Gastrocnemius medialis (tissue), 4 donors: Measurements from ENCODE around the gene CENPT. TPM values are rescaled to one million over a fixed set of nuclear protein-coding genes. Genes with fewer than 3 reads are reported as not detected.

Experiments
- ATAC-seq, 2 donors: fragments of 150-250 bp; one replicate each; pipeline ENCODE4 v1.9.1; 2016
- DNase-seq, 2 donors: peaks; one replicate each; pipeline ENCODE4 v3.0.0-alpha.2; 2019
- H3K27ac ChIP-seq, 4 donors: fragments of 200-600 bp; sonication (generic); 1 replicate in 1 of 4; 2 replicates in 3 of 4; pipeline ENCODE4 v1.5.1; 2016 to 2018; ENCODE audit warnings: mild to moderate bottlenecking in 2 of 4, moderate library complexity in 1 of 4
- H3K27me3 ChIP-seq, 3 donors: fragments of 200-600 bp; sonication (generic) in 2 of 3; 1 replicate in 1 of 3; 2 replicates in 2 of 3; pipeline versions ENCODE4 v1.5.1 to v1.6.0; 2016 to 2019; ENCODE audit warnings: mild to moderate bottlenecking in 1 of 3, moderate library complexity in 1 of 3
- H3K36me3 ChIP-seq, 2 donors: fragments of 200-600 bp; sonication (generic) in 1 of 2; one replicate each; pipeline ENCODE4 v1.5.1; 2017 to 2018
- H3K4me1 ChIP-seq, 2 donors: fragments of 200-600 bp; sonication (generic) in 1 of 2; one replicate each; pipeline ENCODE4 v1.5.1; 2016 to 2017; ENCODE audit warnings: mild to moderate bottlenecking in 2 of 2
- H3K4me3 ChIP-seq, 4 donors: fragments of 200-600 bp; sonication (generic) in 3 of 4; 1 replicate in 1 of 4; 2 replicates in 3 of 4; pipeline ENCODE4 v1.5.1; 2016 to 2019; ENCODE audit warnings: mild to moderate bottlenecking in 2 of 4
- H3K9me3 ChIP-seq, 3 donors: fragments of 200-600 bp; sonication (generic) in 2 of 3; 1 replicate in 1 of 3; 2 replicates in 2 of 3; pipeline ENCODE4 v1.5.1; 2016 to 2019
- CTCF ChIP-seq, 5 experiments: fragments of 450-650 bp in 3 of 5; fragments of 200-600 bp in 2 of 5; sonication (generic) in 2 of 5; IDR thresholded peaks in 4 of 5; conservative IDR thresholded peaks in 1 of 5; 1 replicate in 4 of 5; 2 replicates in 1 of 5; pipeline ENCODE4 v1.5.1; 2016 to 2019; ENCODE audit warnings: antibody characterized with exemption in 5 of 5, mild to moderate bottlenecking in 3 of 5, moderate library complexity in 3 of 5
- POLR2A ChIP-seq, 2 donors: fragments of 450-650 bp; IDR thresholded peaks; one replicate each; pipeline ENCODE4 v1.6.1; 2017; ENCODE audit warnings: antibody characterized with exemption in 2 of 2, mild to moderate bottlenecking in 2 of 2, moderate library complexity in 2 of 2
- in situ Hi-C, 4 donors: fragments of 200-750 bp; cut with MboI; loops; one replicate each; pipeline versions ENCODE4 v1.15.0 to v1.8.0; 2017; ENCODE audit warnings: low sequenced_read_pairs in 4 of 4
- intact Hi-C: fragments of 100-400 bp; cut with DNase I; formaldehyde crosslinking; loops from one replicate; pipeline ENCODE4 v1.15.1; 2023; ENCODE audit warnings: low total_unique reads
- total RNA-seq, 4 donors: library from RNA; depleted of rRNA; stranded (reverse); fragments of >200 nt; gene quantifications; one replicate each; pipeline versions ENCODE4 v1.1.0 to v1.2.3, GENCODE V29; 2016

CENPT gene
- total RNA-seq, 4 donors from 2014 or later, result 14.9 to 41.2 (median 20.0) TPM

DNA sequence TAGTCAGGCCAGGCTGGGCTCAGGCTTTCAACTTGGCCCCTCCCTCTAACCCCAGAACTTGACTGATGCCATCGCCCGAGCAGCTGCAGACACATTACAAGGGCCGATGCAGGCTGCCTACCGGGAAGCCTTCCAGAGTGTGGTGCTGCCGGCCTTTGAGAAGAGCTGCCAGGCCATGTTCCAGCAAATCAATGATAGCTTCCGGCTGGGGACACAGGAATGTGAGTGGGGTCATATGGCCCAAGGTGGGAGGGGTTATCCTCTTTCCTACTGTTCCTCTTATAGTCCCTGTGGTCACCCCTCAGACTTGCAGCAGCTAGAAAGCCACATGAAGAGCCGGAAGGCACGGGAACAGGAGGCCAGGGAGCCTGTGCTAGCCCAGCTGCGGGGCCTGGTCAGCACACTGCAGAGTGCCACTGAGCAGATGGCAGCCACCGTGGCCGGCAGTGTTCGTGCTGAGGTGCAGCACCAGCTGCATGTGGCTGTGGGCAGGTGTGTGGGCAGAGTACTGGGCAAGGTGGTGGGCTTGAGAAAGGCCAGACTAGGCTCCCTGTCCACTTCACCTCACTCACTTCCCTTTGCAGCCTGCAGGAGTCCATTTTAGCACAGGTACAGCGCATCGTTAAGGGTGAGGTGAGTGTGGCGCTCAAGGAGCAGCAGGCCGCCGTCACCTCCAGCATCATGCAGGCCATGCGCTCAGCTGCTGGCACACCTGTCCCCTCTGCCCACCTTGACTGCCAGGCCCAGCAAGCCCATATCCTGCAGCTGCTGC, 35.1 kb upstream of the CENPT start:
- ATAC-seq, result peak; percentile 65 to 74

DNA sequence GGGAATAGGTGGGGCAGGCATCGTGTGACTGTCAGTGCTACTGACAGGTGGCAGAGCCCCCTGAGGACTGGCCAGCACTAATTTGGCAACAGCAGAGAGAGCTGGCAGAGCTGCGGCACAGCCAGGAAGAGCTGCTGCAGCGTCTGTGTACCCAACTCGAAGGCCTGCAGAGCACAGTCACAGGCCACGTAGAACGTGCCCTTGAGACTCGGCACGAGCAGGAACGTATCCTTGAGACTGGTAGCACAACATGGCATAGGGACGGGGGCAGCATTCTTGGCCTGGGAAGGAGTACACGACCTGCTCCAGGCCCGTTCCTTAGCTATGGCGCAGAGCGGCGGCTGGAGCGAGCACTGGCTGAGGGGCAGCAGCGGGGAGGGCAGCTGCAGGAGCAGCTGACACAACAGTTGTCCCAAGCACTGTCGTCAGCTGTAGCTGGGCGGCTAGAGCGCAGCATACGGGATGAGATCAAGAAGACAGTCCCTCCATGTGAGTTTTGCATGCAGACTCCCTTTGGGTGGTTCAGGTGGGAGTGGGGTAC, 34.2 kb upstream of the CENPT start:
- in situ Hi-C loops, result loop anchor here in 1 of 4 donors (10.0 kb wide), 1 partner anchor 53 kb away; the partner anchor contains the start of genes CTRL and PSMB10
- Histone ChIP-seq H3K36me3 (peaks cover 2 to 64% of the 10 kb centered on the region in 2 donors), H3K9me3 (no peaks in the 10 kb centered on the region), H3K27ac (peak overlapping the region; percentile 87 to 95 (median 90)), H3K4me3 (no peak overlapping the region), H3K27me3 (no peaks in the 10 kb centered on the region), H3K4me1 (peaks cover 51 to 52% of the 10 kb centered on the region in 2 donors)
- ATAC-seq (peak; percentile 51 to 63), DNase-seq (peak; percentile 34 to 82)
- TF ChIP-seq POLR2A (IDR thresholded peaks at IDR 0.05) (peak in 1 of 2 donors; percentile 13), CTCF (IDR thresholded peaks at IDR 0.05 in 4 of 5, conservative IDR thresholded peaks at IDR 0.05 in 1 of 5) (no peak)
- intact Hi-C loops, result loop anchor here (2.0 to 5.0 kb wide), 2 partner anchors 35 to 161 kb away; no protein-coding TSS in a partner anchor

More for the DNA sequence above, 35.1 kb upstream of the CENPT start:
- H3K9me3 ChIP-seq, result no peaks in the 10 kb centered on the region
- no peaks in the 10 kb centered on the region for H3K27me3 ChIP-seq
- H3K4me3 ChIP-seq, result no peak overlapping the region
- peaks cover 51 to 52% of the 10 kb centered on the region in 2 donors for H3K4me1 ChIP-seq
- peak overlapping the region; percentile 87 to 95 (median 90) for H3K27ac ChIP-seq
- intact Hi-C loops (loop anchor here (2.0 to 5.0 kb wide), 2 partner anchors 34 to 160 kb away; no protein-coding TSS in a partner anchor), in situ Hi-C loops (loop anchor here in 1 of 4 donors (10.0 kb wide), 1 partner anchor 52 kb away; the partner anchor contains the start of genes CTRL and PSMB10)
- peak; percentile 74 to 90 for DNase-seq
- TF ChIP-seq CTCF (IDR thresholded peaks at IDR 0.05 in 4 of 5, conservative IDR thresholded peaks at IDR 0.05 in 1 of 5) (peak in 1 of 5 experiments; percentile 22), POLR2A (IDR thresholded peaks at IDR 0.05) (peak; percentile 27 to 48)
- peaks cover 2 to 55% of the 10 kb centered on the region in 2 donors for H3K36me3 ChIP-seq

DNA sequence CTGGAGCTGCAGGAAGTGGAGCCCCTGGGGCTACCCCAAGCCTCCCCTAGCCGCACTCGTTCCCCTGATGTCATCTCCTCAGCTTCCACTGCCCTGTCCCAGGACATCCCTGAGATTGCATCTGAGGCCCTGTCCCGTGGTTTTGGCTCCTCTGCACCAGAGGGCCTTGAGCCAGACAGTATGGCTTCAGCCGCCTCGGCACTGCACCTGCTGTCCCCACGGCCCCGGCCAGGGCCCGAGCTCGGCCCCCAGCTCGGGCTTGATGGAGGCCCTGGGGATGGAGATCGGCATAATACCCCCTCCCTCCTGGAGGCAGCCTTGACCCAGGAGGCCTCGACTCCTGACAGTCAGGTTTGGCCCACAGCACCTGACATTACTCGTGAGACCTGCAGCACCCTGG, 33.1 kb upstream of the CENPT start:
- Histone ChIP-seq H3K36me3 (peaks cover 2 to 67% of the 10 kb centered on the region in 2 donors), H3K4me1 (peaks cover 51 to 59% of the 10 kb centered on the region in 2 donors), H3K27ac (peak overlapping the region; percentile 87 to 95 (median 90)), H3K27me3 (no peaks in the 10 kb centered on the region), H3K9me3 (no peaks in the 10 kb centered on the region), H3K4me3 (no peak overlapping the region)
- ATAC-seq (peak in 1 of 2 donors; percentile 22), DNase-seq (peak in 1 of 2 donors; percentile 76)
- TF ChIP-seq CTCF (IDR thresholded peaks at IDR 0.05 in 4 of 5, conservative IDR thresholded peaks at IDR 0.05 in 1 of 5), result no peak
- TF ChIP-seq POLR2A (IDR thresholded peaks at IDR 0.05), result no peak
- intact Hi-C loops, result loop anchor here (5.0 kb wide), 1 partner anchor 162 kb away; no protein-coding TSS in a partner anchor
- in situ Hi-C loops, result loop anchor here in 1 of 4 donors (10.0 kb wide), 1 partner anchor 54 kb away; the partner anchor contains the start of genes CTRL and PSMB10

GRCh38 chr16:67879936-67880335, 32.4 kb upstream of the CENPT start:
- Histone ChIP-seq H3K4me1 (peaks cover 54 to 61% of the 10 kb centered on the region in 2 donors), H3K27ac (peak overlapping the region; percentile 87 to 95 (median 90)), H3K9me3 (no peaks in the 10 kb centered on the region), H3K4me3 (no peak overlapping the region), H3K27me3 (no peaks in the 10 kb centered on the region), H3K36me3 (peaks cover 2 to 67% of the 10 kb centered on the region in 2 donors)
- DNase-seq (no peak), ATAC-seq (no peak)
- intact Hi-C loops (loop anchor here (5.0 kb wide), 1 partner anchor 162 kb away; no protein-coding TSS in a partner anchor), in situ Hi-C loops (loop anchor here in 1 of 4 donors (10.0 kb wide), 1 partner anchor 55 kb away; the partner anchor contains the start of genes CTRL and PSMB10)
- TF ChIP-seq CTCF (IDR thresholded peaks at IDR 0.05 in 4 of 5, conservative IDR thresholded peaks at IDR 0.05 in 1 of 5) (no peak), POLR2A (IDR thresholded peaks at IDR 0.05) (no peak)
